ENCODE data around the gene GCH1.

GCH1 gene

DNA sequence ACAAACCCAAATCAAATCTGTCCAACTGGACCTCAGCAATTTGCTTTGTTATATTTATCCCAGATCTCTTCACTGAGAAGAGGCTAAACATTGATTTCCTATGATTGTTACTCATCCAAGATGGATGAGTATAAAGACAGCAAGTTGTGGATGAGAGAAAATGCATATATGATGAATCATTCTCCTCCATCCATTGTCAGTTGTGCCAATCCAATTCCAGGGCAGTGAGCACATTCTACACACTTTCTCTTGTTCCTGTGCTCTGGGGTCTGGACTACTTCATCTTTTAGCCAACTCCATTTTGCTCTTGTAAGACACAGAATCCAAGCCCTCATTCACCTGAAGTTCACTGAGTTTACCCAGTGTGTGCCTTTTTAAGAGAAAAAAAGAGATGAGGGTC lies 105.7 kb downstream of the GCH1 start:
- no peak for FAIRE-seq

DNA sequence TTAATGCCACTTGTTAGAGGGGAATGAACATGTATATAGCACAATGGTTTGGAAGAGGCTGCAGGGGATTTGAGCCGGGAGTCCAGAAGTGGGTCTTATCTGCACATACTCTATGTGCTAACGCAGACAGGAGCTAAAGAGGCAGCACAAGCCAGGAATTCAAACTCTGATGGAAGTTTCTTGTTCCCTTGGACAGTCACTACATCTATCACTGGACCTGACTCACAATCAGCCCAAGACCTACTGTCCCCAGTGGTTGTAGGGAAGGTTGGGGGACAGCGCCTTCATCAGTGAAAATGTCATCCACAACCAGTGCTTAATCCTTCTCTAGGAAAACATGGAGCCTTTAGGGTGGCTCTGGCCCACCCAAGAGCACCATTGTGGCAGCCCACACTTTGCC lies 107.8 kb downstream of the GCH1 start:
- no peak for FAIRE-seq

- FAIRE-seq, result no peak
Observed at GRCh38 chr14:54794159-54794558, 108.5 kb downstream of the GCH1 start.

DNA sequence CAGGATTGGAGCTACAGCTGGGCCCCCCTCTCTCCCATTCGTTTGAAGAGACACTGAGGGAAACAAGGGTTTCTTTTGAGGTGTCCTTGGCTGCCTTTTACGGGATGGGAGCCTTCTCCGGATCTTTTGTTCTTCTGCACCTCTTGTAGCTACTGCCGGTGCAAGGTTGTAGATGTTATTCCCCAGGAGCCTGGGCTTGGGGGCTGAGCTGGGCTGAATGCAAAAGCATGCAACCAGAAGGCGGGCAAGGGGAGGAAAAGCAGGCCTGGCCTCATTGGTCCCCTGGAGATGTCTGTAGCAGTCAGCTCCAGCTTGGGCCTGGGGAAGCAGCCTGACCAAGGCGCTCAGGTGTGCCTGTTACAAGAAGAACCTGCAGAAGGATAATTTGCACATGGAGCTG lies 110.3 kb downstream of the GCH1 start:
- no peak for FAIRE-seq

Measured in colon (tissue), 2 donors.